Medulla oblongata (tissue), 1 donor: ENCODE measurements around the gene NPTX2.
"Not testable (repeated sequence)": the region's sequence is repeated elsewhere in the genome, so short reads cannot be mapped to it uniquely, and the experiment has no call there.

Experiments used
- DNase-seq: peaks from one replicate; pipeline ENCODE4 v3.0.0-alpha.2; 2015; ENCODE audit errors: extremely low spot score

The NPTX2 gene, protein sequence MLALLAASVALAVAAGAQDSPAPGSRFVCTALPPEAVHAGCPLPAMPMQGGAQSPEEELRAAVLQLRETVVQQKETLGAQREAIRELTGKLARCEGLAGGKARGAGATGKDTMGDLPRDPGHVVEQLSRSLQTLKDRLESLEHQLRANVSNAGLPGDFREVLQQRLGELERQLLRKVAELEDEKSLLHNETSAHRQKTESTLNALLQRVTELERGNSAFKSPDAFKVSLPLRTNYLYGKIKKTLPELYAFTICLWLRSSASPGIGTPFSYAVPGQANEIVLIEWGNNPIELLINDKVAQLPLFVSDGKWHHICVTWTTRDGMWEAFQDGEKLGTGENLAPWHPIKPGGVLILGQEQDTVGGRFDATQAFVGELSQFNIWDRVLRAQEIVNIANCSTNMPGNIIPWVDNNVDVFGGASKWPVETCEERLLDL

DNA sequence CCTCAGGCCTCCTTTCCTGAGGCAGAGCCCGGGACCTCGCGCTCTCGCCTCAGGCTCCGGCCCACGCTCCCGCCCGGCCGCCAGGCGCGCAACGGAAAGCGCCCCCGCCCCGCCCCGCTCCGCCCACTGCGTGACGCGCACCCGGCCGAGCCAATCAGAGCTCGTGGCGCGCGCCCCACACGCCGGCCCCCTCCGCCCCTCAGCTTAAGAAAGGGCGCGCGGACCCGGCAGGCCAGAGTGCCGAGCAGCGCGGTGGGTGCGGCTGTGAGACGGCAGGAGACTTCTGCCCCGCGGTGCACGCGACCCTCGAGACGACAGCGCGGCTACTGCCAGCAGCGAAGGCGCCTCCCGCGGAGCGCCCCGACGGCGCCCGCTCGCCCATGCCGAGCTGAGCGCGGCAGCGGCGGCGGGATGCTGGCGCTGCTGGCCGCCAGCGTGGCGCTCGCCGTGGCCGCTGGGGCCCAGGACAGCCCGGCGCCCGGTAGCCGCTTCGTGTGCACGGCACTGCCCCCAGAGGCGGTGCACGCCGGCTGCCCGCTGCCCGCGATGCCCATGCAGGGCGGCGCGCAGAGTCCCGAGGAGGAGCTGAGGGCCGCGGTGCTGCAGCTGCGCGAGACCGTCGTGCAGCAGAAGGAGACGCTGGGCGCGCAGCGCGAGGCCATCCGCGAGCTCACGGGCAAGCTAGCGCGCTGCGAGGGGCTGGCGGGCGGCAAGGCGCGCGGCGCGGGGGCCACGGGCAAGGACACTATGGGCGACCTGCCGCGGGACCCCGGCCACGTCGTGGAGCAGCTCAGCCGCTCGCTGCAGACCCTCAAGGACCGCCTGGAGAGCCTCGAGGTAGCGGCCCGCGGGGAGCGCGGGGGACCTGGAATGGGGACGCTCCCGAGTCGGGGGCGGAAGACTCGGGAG is at the start of gene NPTX2:
NPTX2 (plus strand) TSS at position 235 of the 909 bp plus-strand sequence; CDS start at position 412, 177 bp downstream.
- peak; percentile 24 for DNase-seq

DNA sequence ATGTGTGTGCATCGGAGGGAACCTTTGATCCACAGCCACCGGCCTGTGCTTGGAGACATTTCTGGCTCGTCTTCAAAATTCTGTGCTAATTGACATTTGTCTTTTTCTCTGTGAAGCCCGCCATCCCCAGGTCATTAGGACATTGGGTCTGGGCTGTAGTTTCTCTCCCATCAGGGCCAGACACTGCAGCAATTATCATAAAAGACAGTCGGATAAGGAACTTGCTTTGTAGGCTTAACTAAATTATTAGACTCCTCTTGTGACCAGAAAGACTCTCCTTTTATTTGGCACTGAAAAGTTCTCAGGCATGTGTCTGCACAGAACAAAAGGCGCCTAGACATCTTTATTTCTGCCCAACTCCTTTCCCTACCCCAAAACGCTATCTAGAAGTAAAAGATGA is 49.1 kb upstream of the NPTX2 start:
- DNase-seq = no peak

DNA sequence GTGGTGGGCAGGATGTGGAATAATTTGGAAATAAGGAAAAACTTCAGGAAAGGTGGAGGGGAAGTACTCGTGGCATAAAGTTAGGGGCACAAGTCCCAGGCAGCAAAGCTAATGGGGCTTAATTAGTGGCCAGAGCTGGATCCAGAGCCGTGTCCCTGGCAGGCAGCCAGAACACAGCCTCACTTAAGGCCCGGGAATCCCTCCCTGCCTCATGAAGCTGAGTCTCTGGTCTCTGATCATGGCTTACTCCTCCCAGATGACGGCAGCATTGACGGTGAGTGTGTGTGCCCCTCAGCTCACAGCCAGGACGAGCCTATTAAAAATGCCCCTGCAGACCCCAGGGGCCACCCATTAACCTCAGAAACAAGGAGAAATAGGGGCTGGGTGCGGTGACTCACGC is 48.2 kb upstream of the NPTX2 start:
- DNase-seq = peak; percentile 9

DNA sequence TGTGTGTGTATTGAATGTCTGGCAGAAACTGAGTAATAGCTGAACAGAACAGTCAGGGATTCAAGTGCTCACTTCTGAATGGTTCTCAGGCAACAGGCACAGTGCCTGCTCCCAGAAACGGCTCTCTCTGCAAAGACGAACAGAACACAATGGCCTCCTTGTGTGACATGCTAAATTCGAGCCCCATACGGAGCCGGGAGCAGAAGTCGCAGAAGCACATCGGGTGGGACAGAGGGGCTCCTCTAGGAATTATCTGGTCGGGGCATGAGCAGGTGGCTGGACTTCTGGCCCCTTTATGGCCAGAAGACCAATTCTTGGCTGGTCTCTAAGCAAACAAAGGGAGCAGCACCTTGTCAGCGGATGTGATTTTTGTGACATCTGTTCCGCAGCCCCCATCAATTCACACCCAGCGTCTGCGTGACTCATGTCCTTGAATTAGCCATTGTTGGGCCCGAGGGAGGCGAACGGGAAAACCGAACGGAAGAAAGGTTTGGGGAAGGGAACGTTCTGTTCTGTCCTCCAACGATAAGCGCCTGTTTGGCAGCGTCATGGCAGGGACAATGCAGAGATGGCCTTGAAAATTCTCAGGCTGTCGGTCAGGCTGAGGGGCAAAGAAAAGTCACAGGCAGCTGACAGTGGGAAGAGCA is 47.3 kb upstream of the NPTX2 start:
- peak; percentile 72 for DNase-seq

DNA sequence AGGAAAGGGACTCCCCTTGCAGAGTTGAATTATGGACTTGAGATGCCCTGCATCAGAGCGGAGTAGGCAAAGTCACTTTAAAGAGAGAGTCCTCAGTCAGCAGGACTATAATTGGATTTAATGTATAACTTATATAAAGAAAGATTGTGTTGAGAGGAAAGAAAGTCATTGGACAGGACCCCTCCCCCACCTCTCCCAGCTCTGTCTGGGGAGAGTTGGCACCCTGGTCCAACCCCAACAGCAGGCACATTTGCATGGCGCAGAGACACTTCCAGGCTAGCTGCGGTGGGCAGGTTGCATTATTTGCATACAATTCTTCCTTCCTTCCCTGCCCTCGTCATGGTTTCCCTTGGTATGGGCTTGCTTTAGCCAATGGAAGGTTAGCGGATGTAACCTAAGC is 46.1 kb upstream of the NPTX2 start:
- DNase-seq = no peak

DNA sequence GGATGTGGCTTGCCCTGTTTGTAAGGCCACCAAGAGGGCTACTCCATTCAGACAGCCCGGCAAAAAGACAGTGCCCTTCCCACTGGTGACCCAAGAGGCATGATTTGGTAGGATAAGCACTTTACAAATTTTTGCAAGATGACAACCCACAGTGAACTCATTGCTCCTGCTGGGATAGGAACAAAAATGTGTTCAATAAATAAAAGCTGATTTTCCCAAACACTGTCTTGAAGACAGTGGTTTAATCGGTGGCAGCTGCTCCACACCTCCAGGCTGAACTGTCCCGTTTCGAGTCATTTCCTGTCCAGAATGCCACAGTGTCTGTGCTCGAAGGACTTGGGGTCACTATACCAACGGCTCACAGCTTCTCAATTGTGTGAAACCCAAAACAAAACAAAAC is 45.1 kb upstream of the NPTX2 start:
- no peak for DNase-seq

DNA sequence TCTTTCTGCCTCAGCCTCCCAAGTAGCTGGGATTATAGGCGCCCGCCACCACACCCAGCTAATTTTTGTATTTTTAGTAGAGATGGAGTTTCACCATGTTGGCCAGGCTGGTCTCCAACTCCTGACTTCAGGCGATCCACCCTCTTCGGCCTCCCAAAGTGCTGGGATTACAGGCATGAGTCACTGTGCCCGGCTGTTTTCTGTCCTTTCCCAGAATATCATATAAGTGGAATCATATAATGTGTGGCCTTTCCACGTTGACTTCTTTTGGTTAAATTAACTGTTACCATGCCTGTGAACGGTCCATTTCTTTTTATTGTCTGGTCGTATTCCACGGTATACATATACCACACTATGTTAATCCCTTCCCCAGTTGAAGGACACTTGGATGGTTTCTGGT is 44.4 kb upstream of the NPTX2 start:
- not testable (repeated sequence) for DNase-seq

DNA sequence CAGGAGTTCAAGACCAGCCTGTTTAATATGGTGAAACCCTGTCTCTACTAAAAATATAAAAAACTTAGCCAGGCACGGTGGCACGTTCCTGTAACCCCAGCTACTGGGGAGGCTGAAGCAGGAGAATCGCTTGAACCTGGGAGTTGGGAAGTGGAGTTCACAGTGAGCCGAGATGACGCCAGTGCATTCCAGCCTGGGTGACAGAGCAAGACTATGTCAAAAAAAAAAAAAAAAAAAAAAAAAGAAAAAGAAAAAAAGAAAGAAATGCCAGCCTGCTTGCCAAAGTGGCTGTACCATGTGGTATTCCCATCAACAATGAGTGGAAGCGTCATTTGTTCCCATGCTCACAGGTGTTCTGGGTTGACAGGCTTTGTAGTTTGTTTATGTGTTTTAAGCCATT is 43.3 kb upstream of the NPTX2 start:
- no peak for DNase-seq

DNA sequence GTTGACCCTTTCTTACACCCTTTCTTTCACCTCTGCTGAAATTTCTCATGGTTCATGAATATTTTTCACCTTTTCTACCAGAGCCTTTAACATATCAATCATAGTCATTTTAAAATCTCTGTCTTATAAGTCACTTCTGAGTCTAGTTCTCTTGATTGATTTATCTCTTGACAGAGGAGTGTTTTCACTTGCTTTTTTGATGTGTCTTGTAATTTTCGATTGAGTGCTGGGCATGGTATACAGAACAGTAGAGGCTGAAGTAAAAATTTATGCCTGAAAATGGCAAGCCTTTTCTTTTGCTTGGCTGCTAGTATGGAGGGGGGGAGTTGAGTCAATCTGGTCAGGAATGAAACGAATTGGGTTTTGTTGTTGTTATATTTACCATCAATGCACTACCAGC is 41.2 kb upstream of the NPTX2 start:
- no peak for DNase-seq

DNA sequence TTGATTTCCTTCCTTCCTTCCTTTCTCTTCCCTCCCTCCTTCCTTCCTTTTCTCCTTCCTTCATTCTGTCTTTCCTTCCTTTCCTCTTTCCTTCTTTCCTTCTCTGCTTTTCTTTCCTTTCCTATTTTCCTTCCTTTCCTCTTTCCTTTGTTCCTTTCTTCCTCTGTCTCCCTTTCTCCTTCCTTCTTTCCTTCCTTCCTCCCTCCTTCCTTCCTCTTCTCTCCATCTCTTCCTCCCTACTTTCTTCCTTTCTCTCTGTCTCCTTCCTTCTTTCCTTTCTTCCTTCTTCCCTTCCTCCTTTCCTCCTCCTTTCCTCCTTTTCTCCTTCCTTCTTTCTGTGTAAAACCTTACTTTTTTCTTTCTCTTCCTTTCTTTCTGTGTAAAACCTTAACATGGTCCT is 32.3 kb upstream of the NPTX2 start:
- DNase-seq = no peak

DNA sequence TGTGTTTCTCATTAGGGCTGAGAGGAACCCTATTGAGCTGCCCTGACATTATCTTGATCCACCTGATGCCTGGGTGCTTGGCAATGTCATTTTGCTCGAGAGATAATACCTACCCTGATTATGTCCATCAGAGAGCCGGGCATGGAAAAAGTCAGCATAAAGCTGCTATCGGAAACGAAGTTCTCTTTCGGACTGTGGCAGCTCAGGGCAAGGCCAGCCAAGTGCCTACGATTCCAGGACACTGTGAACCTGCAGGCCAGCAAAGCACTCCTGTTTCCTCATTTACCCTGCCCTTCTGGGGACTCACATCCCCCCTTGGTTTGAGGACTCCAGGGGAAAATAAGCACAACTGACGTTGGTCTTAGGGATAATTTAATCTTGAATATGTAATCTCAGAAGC is 25.2 kb upstream of the NPTX2 start:
- no peak for DNase-seq

DNA sequence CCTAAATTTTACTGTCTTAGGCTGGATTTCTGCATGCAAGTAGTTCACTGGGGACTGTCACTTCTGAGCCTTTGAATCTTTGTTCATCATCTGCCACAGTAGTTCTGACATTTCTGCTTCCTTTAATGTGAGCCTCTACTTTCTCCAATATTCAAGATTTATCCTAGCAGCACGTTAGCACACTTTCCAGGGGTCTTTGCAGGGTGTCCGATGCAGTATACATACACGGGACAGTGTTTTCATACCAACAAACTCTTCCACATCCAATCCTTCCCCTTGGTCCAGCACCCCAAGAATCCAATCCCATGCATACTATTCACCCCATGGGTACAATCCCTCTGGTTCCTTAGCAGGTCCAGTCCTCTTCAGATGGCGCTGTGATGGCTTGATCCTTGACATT is 22.7 kb upstream of the NPTX2 start:
- DNase-seq = no peak

DNA sequence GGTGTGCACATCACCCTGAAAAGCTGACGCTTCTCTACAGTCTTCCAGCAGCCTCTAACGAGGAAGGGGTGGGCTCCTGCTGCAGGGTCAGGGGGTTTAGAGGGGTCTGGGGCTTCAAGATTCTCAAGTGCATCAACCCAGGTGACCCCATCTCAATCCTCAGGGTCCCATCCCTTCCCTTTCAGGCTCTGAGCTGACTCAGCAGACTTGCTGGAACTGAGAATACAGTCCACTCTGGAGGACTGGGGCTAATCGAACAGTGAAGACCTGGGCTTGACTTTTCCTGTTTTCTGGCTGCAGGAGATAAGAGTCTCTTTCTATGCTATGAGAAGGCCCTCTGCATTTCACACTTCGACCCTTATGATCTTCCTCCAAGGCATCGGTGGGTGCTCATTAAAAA is 22.3 kb upstream of the NPTX2 start:
- DNase-seq = no peak

DNA sequence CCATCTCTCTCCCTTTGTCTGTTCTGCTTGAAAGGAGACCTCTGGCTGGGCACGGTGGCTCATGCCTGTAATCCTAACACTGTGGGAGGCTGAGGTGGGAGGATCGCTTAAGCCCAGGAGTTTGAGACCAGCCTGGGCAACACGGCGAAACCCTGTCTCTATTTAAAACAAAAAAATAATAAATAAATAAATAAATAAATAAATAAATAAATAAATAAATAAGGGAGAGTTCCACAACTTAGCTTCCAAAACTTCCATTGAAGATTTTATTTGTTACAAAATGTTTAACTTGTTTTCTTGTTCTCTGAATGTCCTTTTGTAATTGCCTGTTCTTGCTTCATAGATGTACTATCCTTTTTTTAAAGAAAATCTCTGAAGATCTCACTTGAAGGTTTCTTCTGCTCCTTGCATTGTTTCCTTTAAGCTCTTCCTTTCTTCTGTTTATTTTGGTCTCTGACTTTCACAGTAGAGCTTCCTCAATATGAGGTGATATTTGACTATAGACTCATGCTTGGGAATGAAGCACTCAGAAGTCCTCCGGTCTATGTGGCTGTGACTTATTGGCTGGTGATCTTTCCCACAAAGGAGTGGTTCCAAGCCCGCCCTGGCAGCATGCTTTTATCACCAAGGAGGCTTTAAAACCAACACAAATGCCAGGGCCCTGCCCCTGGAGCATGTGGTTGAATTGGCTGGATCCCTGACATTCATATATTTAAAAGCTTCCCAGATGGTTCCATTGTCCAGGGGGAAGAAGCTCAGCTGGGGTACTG is 18.1 kb upstream of the NPTX2 start:
- DNase-seq = no peak

DNA sequence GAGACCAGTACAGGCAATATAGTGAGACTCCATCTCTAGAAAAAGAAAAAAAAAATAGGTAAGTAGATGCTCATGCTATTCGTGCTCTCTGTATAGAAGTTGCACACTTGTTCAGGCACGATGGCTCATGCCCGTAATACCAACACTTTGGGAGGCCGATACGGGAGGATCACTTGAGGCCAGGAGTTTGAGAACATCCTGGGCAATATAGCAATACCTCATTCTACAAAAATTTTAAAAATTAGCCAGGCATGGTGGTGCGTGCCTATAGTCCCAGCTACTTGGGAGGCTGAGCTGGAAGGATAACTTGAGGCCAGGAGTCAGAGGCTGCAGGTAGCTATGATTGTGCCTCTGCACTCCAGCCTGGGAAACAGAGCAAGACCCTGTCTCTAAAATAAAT is 17.2 kb upstream of the NPTX2 start:
- no peak for DNase-seq

DNA sequence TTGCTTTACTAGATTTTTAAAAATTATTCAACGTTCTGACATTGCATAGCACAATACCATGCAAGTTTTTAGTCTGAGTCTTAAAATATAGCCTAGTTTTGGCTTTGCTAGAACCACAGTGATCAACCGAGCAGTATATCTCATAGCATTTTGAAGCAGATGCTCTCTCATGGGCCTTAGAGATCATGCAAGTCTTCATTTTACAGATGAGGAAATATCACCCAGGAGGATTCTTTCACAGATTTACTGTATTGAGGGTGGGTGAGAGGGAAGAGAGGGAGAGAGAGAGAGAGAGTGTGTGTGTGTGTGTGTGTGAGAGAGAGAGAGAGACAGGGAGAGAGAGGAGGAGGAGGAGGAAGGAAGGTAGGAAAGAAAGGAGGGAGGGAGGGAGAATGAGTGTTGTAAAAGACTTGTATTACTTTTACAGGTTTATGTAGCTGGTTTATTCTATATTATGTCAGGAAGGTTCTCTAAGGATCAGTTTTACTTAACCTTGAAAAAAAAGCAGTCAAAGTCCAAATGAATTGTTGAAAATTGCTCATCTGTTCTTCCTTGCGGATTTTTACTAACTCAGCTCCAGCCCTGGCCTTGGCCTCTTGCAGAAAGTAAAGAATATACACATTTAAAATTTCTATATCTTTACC is 14.2 kb upstream of the NPTX2 start:
- no peak for DNase-seq

DNA sequence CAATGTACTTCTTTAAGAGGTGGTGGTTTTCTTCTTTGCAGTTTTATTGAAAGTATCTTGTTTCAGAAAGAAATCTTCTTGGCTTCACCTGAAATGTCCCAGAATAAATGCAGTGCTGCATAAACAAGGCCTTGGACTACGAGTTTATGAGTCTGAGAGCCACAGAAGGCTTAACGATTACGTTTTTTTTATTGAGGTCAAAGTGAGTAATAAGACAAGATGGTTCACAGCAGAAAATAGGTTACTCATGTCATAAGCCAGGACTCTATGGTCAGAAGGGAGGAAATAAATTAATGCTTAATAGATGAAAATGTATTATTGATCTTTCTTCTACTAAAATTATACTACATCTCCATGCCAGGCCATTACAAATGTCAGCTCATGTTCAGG is 13.7 kb upstream of the NPTX2 start:
- no peak for DNase-seq

DNA sequence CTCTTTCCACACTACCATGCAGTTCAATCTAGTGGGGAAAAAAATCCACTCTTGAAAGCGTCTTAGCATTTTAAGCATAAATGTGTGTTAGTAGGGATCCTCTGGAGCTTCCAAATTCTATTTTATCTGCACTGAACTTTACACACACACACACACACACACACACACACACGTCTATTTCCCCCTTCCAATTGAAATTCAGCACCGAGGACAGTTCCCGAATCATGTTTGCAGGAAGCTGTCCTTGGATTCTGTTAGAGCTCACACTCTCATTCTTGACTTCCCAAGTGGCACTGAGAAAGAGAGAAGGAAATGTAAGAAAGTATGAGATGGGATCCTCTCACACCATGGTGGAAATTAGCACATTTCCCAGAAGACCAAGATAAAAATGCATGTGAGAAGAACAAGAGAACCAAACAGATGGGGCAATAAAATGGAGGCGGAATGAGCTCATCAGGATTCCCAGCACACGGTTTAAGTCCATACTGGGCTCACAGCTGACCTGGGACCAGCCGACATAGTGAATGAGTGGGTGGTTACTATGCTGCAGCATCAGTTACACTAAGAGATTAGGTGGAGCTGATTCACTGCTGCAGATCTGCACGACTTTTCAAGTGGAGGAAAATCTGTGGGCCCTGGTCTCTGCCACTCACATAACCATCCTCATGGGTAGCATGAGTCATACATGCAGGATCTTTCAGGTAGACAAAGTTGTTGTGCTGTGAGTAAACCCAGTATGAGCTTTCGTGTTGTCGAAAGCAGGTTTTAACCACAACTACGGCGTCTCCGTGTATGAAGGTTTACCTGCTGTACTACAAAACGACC is 3.3 kb upstream of the NPTX2 start:
- DNase-seq = no peak

DNA sequence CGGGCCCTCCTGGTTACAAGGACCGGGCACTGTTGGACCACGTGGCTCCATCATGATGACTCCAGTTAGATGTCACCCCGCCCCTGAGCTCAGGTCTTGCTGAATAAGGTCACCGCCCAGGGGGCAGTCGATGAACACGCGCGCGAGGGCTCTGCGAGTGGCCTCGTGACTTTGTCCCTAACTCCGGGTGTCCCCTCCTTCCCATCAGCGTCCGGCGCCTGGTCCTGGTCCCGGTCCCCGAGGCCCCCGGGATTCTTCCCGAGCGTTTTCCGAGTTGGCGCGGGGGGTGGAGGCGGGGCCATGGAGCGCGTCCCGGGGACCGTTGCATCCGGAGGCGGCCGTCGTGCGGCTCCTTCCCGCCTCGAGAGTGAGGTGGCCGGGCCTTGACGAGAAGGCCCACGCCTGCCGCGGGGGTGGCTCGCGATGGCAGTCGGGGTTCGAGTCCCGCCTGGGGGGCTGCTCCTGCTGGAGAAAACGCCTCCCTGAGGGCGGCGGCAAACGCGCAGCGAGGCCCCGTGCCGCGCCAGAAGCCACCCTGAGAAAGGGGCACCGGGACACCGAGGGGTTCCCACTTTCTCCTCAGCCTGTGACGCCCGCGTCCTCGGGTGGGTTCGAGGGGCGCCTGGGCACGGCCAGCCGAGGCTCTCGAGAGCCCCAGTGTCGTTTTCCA is 569 bp upstream of the NPTX2 start:
- DNase-seq = no peak

DNA sequence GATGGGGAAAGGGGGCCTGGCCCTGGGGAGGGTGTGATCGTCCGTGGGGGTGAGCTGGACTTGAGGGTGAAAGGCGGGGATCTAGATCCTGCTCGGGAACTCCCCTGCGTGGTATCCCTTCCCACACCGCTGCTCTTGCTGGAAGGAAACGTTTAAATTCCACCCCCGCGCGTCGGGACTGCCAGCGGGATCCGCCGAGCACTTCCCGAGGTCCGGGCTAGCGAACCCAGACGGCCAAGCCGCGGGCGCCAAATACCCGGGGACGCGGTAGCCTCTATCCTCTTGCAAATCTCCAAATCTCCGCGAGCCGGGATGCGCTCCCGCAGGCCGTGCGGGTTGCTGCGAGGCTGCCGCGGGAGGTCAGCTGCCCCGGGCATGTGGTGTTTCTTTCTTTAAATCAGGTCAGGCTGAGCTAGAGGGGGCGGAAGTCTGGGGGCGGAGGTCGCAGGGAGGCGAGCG is 904 bp downstream of the NPTX2 start:
- DNase-seq = no peak
